HepG2 (cell line): ENCODE results near the gene FHIT. TPM values are rescaled to one million over a fixed set of nuclear protein-coding genes. Genes with fewer than 3 reads are reported as not detected.

Source experiments
- ATAC-seq: fragments of 200-7000 bp; cut with Tn5 transposase; 3 replicates; pipeline ENCODE4 v1.9.1; 2020; ENCODE audit warnings: mild to moderate bottlenecking, moderate library complexity
- BruUV-seq: library from RNA; stranded (reverse); fragments of 400-500 nt; replicated peaks from 2 replicates; lab custom pipeline; 2021; lab: Mats Ljungman, UMichigan
- CTCF ChIA-PET: fragments of 300-600 bp; formaldehyde crosslinking; extraction: SDS; loops from one replicate; lab custom pipeline; 2021; ENCODE audit warnings: low total read pairs, inconsistent platforms, low intra/inter-chr PET ratio; lab: Yijun Ruan, JAX
- POLR2A ChIA-PET: fragments of 350-600 bp; sonication (Branson Sonifier 250); formaldehyde crosslinking; loops from one replicate; lab custom pipeline; 2020; ENCODE audit warnings: antibody characterized with exemption, inconsistent platforms; lab: Yijun Ruan, JAX
- DNase-seq: peaks from one replicate; pipeline ENCODE4 v3.0.0-alpha.2; 2015; ENCODE audit warnings: low spot score
- FAIRE-seq: peaks from 3 replicates; lab custom pipeline; 2011; peaks lifted over from hg19 to GRCh38; lab: Jason Lieb, UNC
- H2AFZ ChIP-seq: one replicate; pipeline ENCODE4 v1.6.1; 2011; ENCODE audit warnings: low read length, inconsistent platforms
- H3K27ac ChIP-seq: fragments of 300-600 bp; 3 replicates; pipeline ENCODE4 v1.8.0; 2011; ENCODE audit warnings: mixed run types, mild to moderate bottlenecking, mixed read lengths, low read length, inconsistent platforms; ENCODE audit not compliant: insufficient read depth; ENCODE audit errors: extremely low read length
- H3K27me3 ChIP-seq, 2 experiments: fragments of 200-600 bp in 1 of 2; 2 replicates in 1 of 2; 3 replicates in 1 of 2; pipeline versions ENCODE4 v1.6.0 to v1.8.0; 2011; ENCODE audit warnings: low read length in 2 of 2, mild to moderate bottlenecking in 2 of 2, moderate library complexity in 2 of 2, inconsistent platforms in 1 of 2; ENCODE audit not compliant: insufficient read depth in 2 of 2, control insufficient read depth in 1 of 2
- H3K36me3 ChIP-seq, 2 experiments: fragments of 200-600 bp in 1 of 2; replicated peaks in 1 of 2; 2 replicates in 1 of 2; 3 replicates in 1 of 2; pipeline versions ENCODE4 v1.5.1 to v1.8.0; 2011; ENCODE audit warnings: low read length in 2 of 2, inconsistent platforms in 1 of 2; ENCODE audit not compliant: insufficient read depth in 2 of 2, control insufficient read depth in 1 of 2
- H3K4me1 ChIP-seq: 2 replicates; pipeline ENCODE4 v1.5.1; 2012; ENCODE audit warnings: low read length, inconsistent platforms; ENCODE audit not compliant: insufficient read depth
- H3K4me2 ChIP-seq: 2 replicates; pipeline ENCODE4 v1.6.0; 2011; ENCODE audit warnings: low read depth, low read length, inconsistent platforms
- H3K4me3 ChIP-seq, 3 experiments: fragments of 200-600 bp in 1 of 3; sonication (generic), shearing (Covaris generic) in 1 of 3; replicated peaks in 1 of 3; 2 replicates each; pipeline ENCODE4 v1.5.1; 2011 to 2016; ENCODE audit warnings: low read length in 3 of 3, inconsistent platforms in 2 of 3, low read depth in 2 of 3, mild to moderate bottlenecking in 2 of 3, control low read depth in 1 of 3, mixed read lengths in 1 of 3; ENCODE audit not compliant: insufficient read depth in 1 of 3
- H3K79me2 ChIP-seq: one replicate; pipeline ENCODE4 v1.6.1; 2011; ENCODE audit warnings: low read length, inconsistent platforms; ENCODE audit not compliant: insufficient read depth
- H3K9ac ChIP-seq: 2 replicates; pipeline ENCODE4 v1.6.0; 2011; ENCODE audit warnings: mild to moderate bottlenecking, low read depth, low read length, inconsistent platforms; ENCODE audit not compliant: insufficient read depth
- H3K9me3 ChIP-seq: 2 replicates; pipeline ENCODE4 v1.5.1; 2012; ENCODE audit warnings: mild to moderate bottlenecking, low read length
- H4K20me1 ChIP-seq: 2 replicates; pipeline ENCODE4 v1.6.0; 2011; ENCODE audit warnings: inconsistent platforms, mild to moderate bottlenecking, low read length, moderate library complexity; ENCODE audit not compliant: insufficient read depth
- CBX2 ChIP-seq, 2 experiments: fragments of 200-600 bp in 1 of 2; sonication (generic); formaldehyde crosslinking in 1 of 2; IDR thresholded peaks; 2 replicates each; pipeline versions ENCODE4 v1.7.0 to v1.8.1; 2018 to 2022; ENCODE audit warnings: low read depth in 2 of 2, low read length in 1 of 2, mild to moderate bottlenecking in 1 of 2, missing genetic modification reagents in 1 of 2
- HHEX ChIP-seq: IDR thresholded peaks from 2 replicates; pipeline ENCODE4 v1.6.1; 2016; ENCODE audit warnings: control low read depth
- JUND ChIP-seq: sonication (generic); formaldehyde crosslinking; IDR thresholded peaks from 2 replicates; pipeline ENCODE4 v1.8.0; 2022; ENCODE audit warnings: mild to moderate bottlenecking, missing genetic modification reagents
- KDM3A ChIP-seq: IDR thresholded peaks from 2 replicates; pipeline ENCODE4 v1.6.1; 2018; ENCODE audit warnings: low read depth, missing compliant biosample characterization
- ONECUT2 ChIP-seq: sonication (generic); formaldehyde crosslinking; IDR thresholded peaks from 2 replicates; pipeline ENCODE4 v1.4.0; 2020; ENCODE audit warnings: missing genetic modification reagents
- PRDM4 ChIP-seq: sonication (generic); formaldehyde crosslinking; IDR thresholded peaks from 2 replicates; pipeline ENCODE4 v1.9.0; 2021; ENCODE audit warnings: missing genetic modification reagents, borderline replicate concordance
- REPIN1 ChIP-seq: sonication (generic); formaldehyde crosslinking; IDR thresholded peaks from 2 replicates; pipeline ENCODE4 v1.8.0; 2022; ENCODE audit warnings: missing genetic modification reagents, low read depth, mild to moderate bottlenecking, borderline replicate concordance
- RNF2 ChIP-seq: fragments of 450-650 bp; conservative IDR thresholded peaks from 2 replicates; pipeline ENCODE4 v1.6.1; 2016; ENCODE audit warnings: low read depth
- SP5 ChIP-seq: IDR thresholded peaks from 2 replicates; pipeline ENCODE4 v1.6.1; 2016; ENCODE audit warnings: low read depth, borderline replicate concordance
- THAP7 ChIP-seq: sonication (generic); formaldehyde crosslinking; IDR thresholded peaks from 2 replicates; pipeline ENCODE4 v1.8.1; 2023; ENCODE audit warnings: mild to moderate bottlenecking, missing genetic modification reagents
- ZEB1 ChIP-seq: IDR thresholded peaks from 2 replicates; pipeline ENCODE4 v1.6.1; 2012; ENCODE audit warnings: mild to moderate bottlenecking, low read depth, inconsistent platforms; ENCODE audit not compliant: insufficient replicate concordance
- ZNF652 ChIP-seq: IDR thresholded peaks from 2 replicates; pipeline ENCODE4 v1.6.1; 2016; ENCODE audit warnings: low read depth, borderline replicate concordance
- ZNF674 ChIP-seq: sonication (generic); formaldehyde crosslinking; IDR thresholded peaks from 2 replicates; pipeline ENCODE4 v1.5.0; 2020; ENCODE audit warnings: low read depth, mild to moderate bottlenecking, missing genetic modification reagents
- ZNF737 ChIP-seq: sonication (generic); formaldehyde crosslinking; IDR thresholded peaks from 2 replicates; pipeline ENCODE4 v1.5.0; 2020; ENCODE audit warnings: missing genetic modification reagents, mild to moderate bottlenecking, borderline replicate concordance
- ZNF749 ChIP-seq: sonication (generic); formaldehyde crosslinking; IDR thresholded peaks from 2 replicates; pipeline ENCODE4 v1.8.0; 2022; ENCODE audit warnings: mild to moderate bottlenecking, missing genetic modification reagents, moderate library complexity, borderline replicate concordance
- WGBS: methylation state at CpG from one replicate; pipeline ENCODE4 v1.1.6; 2017; ENCODE audit warnings: low lambda C conversion rate; 5-methylcytosine and 5-hydroxymethylcytosine counted together
- in situ Hi-C: cut with HindIII; loops from 2 replicates; pipeline ENCODE4 v1.10.0; 2017; ENCODE audit warnings: low pct_unique_long_range_greater_than_20kb; ENCODE audit not compliant: extremely low pct_ligation_motif_present
- intact Hi-C: fragments of 100-400 bp; cut with micrococcal nuclease; formaldehyde crosslinking; loops from one replicate; pipeline ENCODE4 v1.10.0; 2022; ENCODE audit not compliant: unreplicated experiment
- polyA plus RNA-seq, 8 experiments: library from polyadenylated mRNA; depleted of rRNA in 3 of 8; stranded (reverse) in 7 of 8; unstranded in 1 of 8; fragments of >200 nt; fragmentation: Illumina TruSeq in 4 of 8; extraction: Trizol in 4 of 8; gene quantifications; 2 replicates each; pipeline versions ENCODE4 v1.2.1 to v1.2.3, GENCODE V29; 2011 to 2016; ENCODE audit warnings: low read depth in 4 of 8, missing spikeins in 1 of 8, mixed read lengths in 1 of 8; ENCODE audit not compliant: insufficient read depth in 1 of 8
- total RNA-seq, 5 experiments: library from RNA; depleted of rRNA; stranded (reverse); fragments of >200 nt; fragmentation: Illumina TruSeq; extraction: Trizol; gene quantifications; 2 replicates each; pipeline ENCODE4 v1.2.3, GENCODE V29; 2016; ENCODE audit warnings: low read depth in 1 of 5
- TF ChIP-seq, protein P1 (sequence below): sonication (generic); formaldehyde crosslinking; IDR thresholded peaks from 2 replicates; pipeline ENCODE4 v1.5.0; 2020; ENCODE audit warnings: missing genetic modification reagents
- TF ChIP-seq, protein P2 (sequence below): IDR thresholded peaks from 2 replicates; pipeline ENCODE4 v1.6.1; 2018; ENCODE audit warnings: missing genetic modification reagents

FHIT gene
- total and polyA plus RNA-seq, 2 of the 13 experiments (the other 11 are each of a cell fraction or from before 2014, with no cell fraction given) = 4.0 to 4.6 TPM

GRCh38 chr3:60000311-60001105, 1250.7 kb downstream of the FHIT start:
- POLR2A ChIA-PET = no interaction called here
- in situ Hi-C loops = no loop called here

More at GRCh38 chr3:60000311-60001105, 1250.7 kb downstream of the FHIT start:
- TF ChIP-seq ZEB1 = no peak
- no peak for TF ChIP-seq REPIN1 (CRISPR knock-in tag)
- TF ChIP-seq ZNF674 = no peak
- TF ChIP-seq, protein P1, sequence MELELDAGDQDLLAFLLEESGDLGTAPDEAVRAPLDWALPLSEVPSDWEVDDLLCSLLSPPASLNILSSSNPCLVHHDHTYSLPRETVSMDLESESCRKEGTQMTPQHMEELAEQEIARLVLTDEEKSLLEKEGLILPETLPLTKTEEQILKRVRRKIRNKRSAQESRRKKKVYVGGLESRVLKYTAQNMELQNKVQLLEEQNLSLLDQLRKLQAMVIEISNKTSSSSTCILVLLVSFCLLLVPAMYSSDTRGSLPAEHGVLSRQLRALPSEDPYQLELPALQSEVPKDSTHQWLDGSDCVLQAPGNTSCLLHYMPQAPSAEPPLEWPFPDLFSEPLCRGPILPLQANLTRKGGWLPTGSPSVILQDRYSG = no peak
- TF ChIP-seq CBX2 (IDR thresholded peaks at IDR 0.05; ENCODE audit: low read depth, low read length) = no peak
- no peak for TF ChIP-seq CBX2 (CRISPR knock-in tag; IDR thresholded peaks at IDR 0.05; ENCODE audit: low read depth)
- no peak for TF ChIP-seq ZNF749
- TF ChIP-seq KDM3A = no peak
- no peak for TF ChIP-seq ONECUT2 (CRISPR knock-in tag)
- no peak for TF ChIP-seq ZNF737 (CRISPR knock-in tag)
- TF ChIP-seq HHEX (CRISPR knock-in tag) = no peak
- no peak for TF ChIP-seq JUND
- TF ChIP-seq PRDM4 (CRISPR knock-in tag) = no peak
- TF ChIP-seq ZNF652 (CRISPR knock-in tag) = no peak
- TF ChIP-seq, protein P2, sequence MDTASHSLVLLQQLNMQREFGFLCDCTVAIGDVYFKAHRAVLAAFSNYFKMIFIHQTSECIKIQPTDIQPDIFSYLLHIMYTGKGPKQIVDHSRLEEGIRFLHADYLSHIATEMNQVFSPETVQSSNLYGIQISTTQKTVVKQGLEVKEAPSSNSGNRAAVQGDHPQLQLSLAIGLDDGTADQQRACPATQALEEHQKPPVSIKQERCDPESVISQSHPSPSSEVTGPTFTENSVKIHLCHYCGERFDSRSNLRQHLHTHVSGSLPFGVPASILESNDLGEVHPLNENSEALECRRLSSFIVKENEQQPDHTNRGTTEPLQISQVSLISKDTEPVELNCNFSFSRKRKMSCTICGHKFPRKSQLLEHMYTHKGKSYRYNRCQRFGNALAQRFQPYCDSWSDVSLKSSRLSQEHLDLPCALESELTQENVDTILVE = no peak
- TF ChIP-seq RNF2 = no peak
- TF ChIP-seq THAP7 (CRISPR knock-in tag) = no peak
- no peak for TF ChIP-seq SP5 (CRISPR knock-in tag)
- TF ChIP-seq, all 625 proteins: peak for 0
- intact Hi-C loops = no loop called here
- no peaks in the 10 kb centered on the region for H3K27me3 ChIP-seq
- H3K4me2 ChIP-seq = no peak overlapping the region
- H3K9ac ChIP-seq = no peak overlapping the region
- FAIRE-seq (no peak), DNase-seq (no peak), ATAC-seq (no peak)
- CTCF ChIA-PET = no interaction called here
- H3K27ac ChIP-seq = no peak overlapping the region
- H3K9me3 ChIP-seq = no peaks in the 10 kb centered on the region
- no peaks in the 10 kb centered on the region for H4K20me1 ChIP-seq
- WGBS = 49% methylated on average over 6 of the region's 6 CpGs
- no peaks in the 10 kb centered on the region for H3K4me1 ChIP-seq
- no peaks in the 10 kb centered on the region for H3K36me3 ChIP-seq
- H3K4me3 ChIP-seq = no peak overlapping the region
- no TSS peak for BruUV-seq
- H2AFZ ChIP-seq = no peak overlapping the region
- no peaks in the 10 kb centered on the region for H3K79me2 ChIP-seq
